Heart left ventricle (tissue), 16 donors: ENCODE results near the gene XYLT1. TPM values are rescaled to one million over a fixed set of nuclear protein-coding genes. Genes with fewer than 3 reads are reported as not detected.

ENCODE experiments used
- ATAC-seq, 4 donors: fragments of 200-7000 bp; cut with Tn5 transposase; one replicate each; pipeline ENCODE4 v1.9.1; 2020 to 2022; ENCODE audit warnings: moderate library complexity in 4 of 4, mild to moderate bottlenecking in 3 of 4, moderate number of reproducible peaks in 1 of 4
- DNase-seq, 5 donors: peaks; one replicate each; pipeline ENCODE4 v3.0.0-alpha.2; 2020
- H3K27ac ChIP-seq, 12 donors: fragments of 200-600 bp; sonication (generic) in 4 of 12; one replicate each; pipeline versions ENCODE4 v1.5.0 to v1.8.0; 2016 to 2022; ENCODE audit warnings: mild to moderate bottlenecking in 2 of 12
- H3K27me3 ChIP-seq, 9 donors: fragments of 200-600 bp; sonication (generic) in 2 of 9; one replicate each; pipeline versions ENCODE4 v1.5.1 to v1.8.0; 2016 to 2022; ENCODE audit warnings: mild to moderate bottlenecking in 3 of 9
- H3K36me3 ChIP-seq, 9 donors: fragments of 200-600 bp; sonication (generic) in 2 of 9; one replicate each; pipeline versions ENCODE4 v1.5.0 to v1.8.0; 2018 to 2022; ENCODE audit warnings: mild to moderate bottlenecking in 2 of 9
- H3K4me1 ChIP-seq, 12 donors: fragments of 200-600 bp; sonication (generic) in 4 of 12; one replicate each; pipeline versions ENCODE4 v1.5.0 to v1.8.0; 2016 to 2022; ENCODE audit warnings: mild to moderate bottlenecking in 3 of 12
- H3K4me3 ChIP-seq, 12 donors: fragments of 200-600 bp; sonication (generic) in 4 of 12; one replicate each; pipeline versions ENCODE4 v1.5.0 to v1.8.0; 2017 to 2022; ENCODE audit warnings: mild to moderate bottlenecking in 9 of 12, moderate library complexity in 4 of 12
- H3K9me3 ChIP-seq, 12 donors: fragments of 200-600 bp; sonication (generic) in 4 of 12; one replicate each; pipeline versions ENCODE4 v1.5.0 to v1.8.0; 2016 to 2022; ENCODE audit warnings: mild to moderate bottlenecking in 1 of 12
- CTCF ChIP-seq, 12 donors: fragments of 200-600 bp; sonication (generic) in 4 of 12; IDR thresholded peaks; one replicate each; pipeline versions ENCODE4 v1.5.0 to v1.8.0; 2018 to 2022; ENCODE audit warnings: antibody characterized with exemption in 12 of 12, mild to moderate bottlenecking in 5 of 12
- POLR2A ChIP-seq, 2 donors: fragments of 450-650 bp; IDR thresholded peaks; one replicate each; pipeline ENCODE4 v1.6.1; 2017; ENCODE audit warnings: antibody characterized with exemption in 2 of 2, mild to moderate bottlenecking in 2 of 2, moderate library complexity in 2 of 2
- WGBS, 4 donors: extraction: QIAGEN DNeasy Blood & Tissue Kit in 2 of 4; methylation state at CpG; one replicate each; pipeline versions ENCODE4 v1.1.5 to v1.1.7; 2013 to 2018; 5-methylcytosine and 5-hydroxymethylcytosine counted together
- intact Hi-C, 10 donors: fragments of 100-400 bp; cut with DNase I; formaldehyde crosslinking; loops; one replicate each; pipeline versions ENCODE4 v1.11.1 to v1.14.2; 2022
- polyA plus RNA-seq, 2 donors: library from polyadenylated mRNA; stranded (reverse); fragments of 200-250 nt; gene quantifications; one replicate each; pipeline ENCODE4 v1.2.3, GENCODE V29; 2013
- total RNA-seq, 9 donors: library from RNA; depleted of rRNA in 2 of 9; stranded (reverse); fragments of >200 nt in 2 of 9; fragmentation: NEBNext Ultra II Directional in 3 of 9; extraction: Animal tissue kit (Norgen Biotek cat#: 25700) in 3 of 9; gene quantifications; one replicate each; pipeline versions ENCODE4 v1.1.0 to v1.2.4, GENCODE V29; 2016 to 2023
- donor health status: ischemic (EF 13 %, LVEDD 7.1; RV severe dilation, severe dysfunction).
- donor health status: healthy with polysubstance abuse.
- donor health status: DM: no; HTN: yes; CAD: no.
- donor health status: DM: no; HTN: no; CAD: no.
- donor health status: ischemic (EF 25% LVEDD 6.9; RV normal size, moderate dysfunction).
- donor health status: ischemic (EF 25% LVEDD 5.7; RV mildly dilated, moderate dysfunction).
- donor health status: healthy.
- donor health status: DM: yes; HTN: yes; CAD: no.
- donor health status: ischemic (EF 35%, LVEDD 5.7; RV mildly dilated, moderate dysfunction).
- donor health status: nonischemic (EF 11% LVEDD 7.7; RV severe dilation, severe dysfunction).
- donor health status: DM: yes; HTN: yes; CAD: no.
- donor health status: PGD.
- donor health status: ischemic (EF 29% LVEDD 5.4; RV normal size, mild dysfunction).
- donor health status: nonischemic (EF 23%, LVEDD 6.1; RV moderate dilation, normal function).

XYLT1 gene
- total and polyA plus RNA-seq, 11 donors = 0.46 to 12.3 (median 2.4) TPM

GRCh38 chr16:17053536-17054160 is 417.1 kb downstream of the XYLT1 start:
- Histone ChIP-seq H3K4me3 (no peak overlapping the region), H3K36me3 (no peaks in the 10 kb centered on the region), H3K27me3 (peaks cover 0 to 3% (median 0%) of the 10 kb centered on the region in 9 donors), H3K9me3 (peaks cover 0 to 21% (median 4%) of the 10 kb centered on the region in 12 donors), H3K27ac (no peak overlapping the region), H3K4me1 (no peaks in the 10 kb centered on the region)
- DNase-seq (no peak), ATAC-seq (no peak)
- 33 to 48% (median 39%) methylated on average over 4 of the region's 4 CpGs for WGBS, 4 donors
- no peak for TF ChIP-seq CTCF (IDR thresholded peaks at IDR 0.05)
- TF ChIP-seq POLR2A (IDR thresholded peaks at IDR 0.05) = no peak
- intact Hi-C loops = no loop called here
